Retinal pigment epithelial cell (primary cell): Measurements from ENCODE around the gene CH25H.
A peak's percentile ranks its signal among the peaks of the same experiment; 100 is the strongest.

Experiments used
- DNase-seq: peaks from one replicate; pipeline ENCODE4 v3.0.0-alpha.2; 2010; ENCODE audit warnings: low read depth
- H3K4me3 ChIP-seq: 2 replicates; pipeline ENCODE4 v1.5.1; 2011; ENCODE audit warnings: mild to moderate bottlenecking, low read length, control low read depth, moderate library complexity
- TF ChIP-seq, protein P1 (sequence below): conservative IDR thresholded peaks from 2 replicates; pipeline ENCODE4 v1.5.1; 2011; ENCODE audit warnings: low read depth, low read length, control low read depth, inconsistent platforms

Gene CH25H

DNA sequence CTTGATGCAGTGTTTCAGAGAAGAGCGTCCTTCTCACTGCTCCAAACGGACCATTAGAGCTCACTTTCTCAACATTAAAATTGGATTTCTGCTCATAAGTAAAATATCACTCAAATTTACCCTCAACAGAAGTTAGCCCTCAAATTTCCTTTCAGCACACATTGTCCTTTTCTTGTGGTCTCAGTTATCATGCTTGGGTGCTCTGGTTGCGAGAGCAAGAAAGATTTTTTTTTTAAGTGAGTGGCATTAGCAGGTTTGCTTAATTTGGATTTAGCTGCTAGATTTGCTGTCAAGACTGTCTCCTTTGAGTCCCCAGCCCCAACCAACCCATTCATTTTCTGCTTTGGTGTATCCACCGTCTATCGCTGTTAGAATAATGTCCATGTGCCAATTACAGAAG is 2.6 kb upstream of the CH25H start:
- H3K4me3 ChIP-seq = no peak overlapping the region
- DNase-seq = no peak
- TF ChIP-seq, protein P1, sequence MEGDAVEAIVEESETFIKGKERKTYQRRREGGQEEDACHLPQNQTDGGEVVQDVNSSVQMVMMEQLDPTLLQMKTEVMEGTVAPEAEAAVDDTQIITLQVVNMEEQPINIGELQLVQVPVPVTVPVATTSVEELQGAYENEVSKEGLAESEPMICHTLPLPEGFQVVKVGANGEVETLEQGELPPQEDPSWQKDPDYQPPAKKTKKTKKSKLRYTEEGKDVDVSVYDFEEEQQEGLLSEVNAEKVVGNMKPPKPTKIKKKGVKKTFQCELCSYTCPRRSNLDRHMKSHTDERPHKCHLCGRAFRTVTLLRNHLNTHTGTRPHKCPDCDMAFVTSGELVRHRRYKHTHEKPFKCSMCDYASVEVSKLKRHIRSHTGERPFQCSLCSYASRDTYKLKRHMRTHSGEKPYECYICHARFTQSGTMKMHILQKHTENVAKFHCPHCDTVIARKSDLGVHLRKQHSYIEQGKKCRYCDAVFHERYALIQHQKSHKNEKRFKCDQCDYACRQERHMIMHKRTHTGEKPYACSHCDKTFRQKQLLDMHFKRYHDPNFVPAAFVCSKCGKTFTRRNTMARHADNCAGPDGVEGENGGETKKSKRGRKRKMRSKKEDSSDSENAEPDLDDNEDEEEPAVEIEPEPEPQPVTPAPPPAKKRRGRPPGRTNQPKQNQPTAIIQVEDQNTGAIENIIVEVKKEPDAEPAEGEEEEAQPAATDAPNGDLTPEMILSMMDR = no peak

DNA sequence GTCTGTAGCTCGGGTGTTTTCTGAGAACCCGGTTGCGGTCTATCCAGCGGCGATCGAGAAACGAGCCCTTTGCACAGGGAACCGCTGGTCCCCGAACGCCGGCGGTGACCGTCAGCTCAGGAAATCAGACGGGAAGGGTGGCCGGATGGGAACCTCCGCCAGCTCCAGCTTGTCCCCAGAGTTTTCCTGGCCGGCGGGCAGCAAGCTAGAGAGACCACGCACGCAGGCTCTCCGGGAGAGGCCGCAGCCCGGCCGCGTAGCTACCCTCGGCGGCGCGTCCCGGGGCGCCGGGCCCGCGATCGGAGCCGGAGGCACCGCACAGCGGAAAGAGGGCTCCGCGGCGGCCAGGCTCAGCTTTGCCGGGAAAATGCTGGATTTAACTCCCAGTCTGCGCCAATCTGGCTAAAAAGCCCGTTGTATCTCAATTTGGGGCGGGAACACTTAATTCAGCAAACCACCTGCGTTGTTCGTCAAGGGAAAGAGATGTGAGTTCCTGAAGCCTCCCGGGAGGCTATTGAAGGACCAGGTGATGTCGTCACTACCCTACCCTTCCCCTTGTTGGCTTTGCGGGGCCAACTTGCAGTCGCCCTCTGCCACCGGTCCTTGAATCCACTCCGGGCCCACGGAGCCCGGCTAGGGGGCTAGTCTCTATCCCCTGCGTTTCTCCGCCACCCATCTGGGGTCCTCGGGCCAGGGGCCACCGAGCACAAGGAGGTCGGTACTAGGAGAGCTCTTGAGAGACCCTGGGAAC is 859 bp upstream of the CH25H start:
- DNase-seq = no peak
- H3K4me3 ChIP-seq = peak overlapping the region; percentile 47
- TF ChIP-seq, protein P1 = no peak

DNA sequence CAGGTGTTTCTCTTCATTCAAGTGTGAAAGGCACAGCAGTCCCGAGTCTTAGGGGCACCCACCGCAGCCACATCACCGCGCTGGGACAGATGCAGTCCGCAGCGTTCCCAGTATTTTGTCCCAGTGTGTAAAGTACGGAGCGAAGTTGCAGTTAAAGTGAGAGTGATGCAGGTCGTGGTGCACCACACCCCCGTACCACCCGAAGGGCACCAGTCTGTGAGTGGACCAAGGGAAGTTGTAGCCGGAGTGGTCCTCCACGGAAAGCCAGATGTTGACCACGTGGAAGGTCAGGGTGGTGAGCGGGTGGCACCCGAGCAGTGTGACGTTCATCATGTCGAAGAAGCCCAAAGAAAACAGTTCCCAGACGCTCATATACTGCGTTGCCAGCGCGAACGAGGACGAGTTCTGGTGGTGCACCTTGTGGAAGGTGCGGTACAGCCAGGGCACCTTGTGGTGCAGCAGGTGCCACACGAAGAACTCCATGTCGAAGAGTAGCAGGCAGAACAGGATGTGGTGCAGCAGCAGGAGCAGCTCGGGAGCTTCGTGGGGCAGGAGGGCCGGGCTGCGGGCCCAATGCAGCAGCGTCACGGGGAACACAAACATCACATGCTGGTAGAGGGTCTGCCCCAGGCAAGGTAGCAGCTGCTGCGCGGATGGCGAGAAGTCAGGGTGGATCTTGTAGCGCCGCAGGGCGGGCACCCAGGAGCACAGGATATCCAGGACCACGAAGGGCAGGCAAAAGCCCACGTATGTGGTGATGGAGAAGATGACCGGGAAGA is 526 bp downstream of the CH25H start:
- DNase-seq = no peak
- peak overlapping the region; percentile 47 for H3K4me3 ChIP-seq
- TF ChIP-seq, protein P1 = no peak

DNA sequence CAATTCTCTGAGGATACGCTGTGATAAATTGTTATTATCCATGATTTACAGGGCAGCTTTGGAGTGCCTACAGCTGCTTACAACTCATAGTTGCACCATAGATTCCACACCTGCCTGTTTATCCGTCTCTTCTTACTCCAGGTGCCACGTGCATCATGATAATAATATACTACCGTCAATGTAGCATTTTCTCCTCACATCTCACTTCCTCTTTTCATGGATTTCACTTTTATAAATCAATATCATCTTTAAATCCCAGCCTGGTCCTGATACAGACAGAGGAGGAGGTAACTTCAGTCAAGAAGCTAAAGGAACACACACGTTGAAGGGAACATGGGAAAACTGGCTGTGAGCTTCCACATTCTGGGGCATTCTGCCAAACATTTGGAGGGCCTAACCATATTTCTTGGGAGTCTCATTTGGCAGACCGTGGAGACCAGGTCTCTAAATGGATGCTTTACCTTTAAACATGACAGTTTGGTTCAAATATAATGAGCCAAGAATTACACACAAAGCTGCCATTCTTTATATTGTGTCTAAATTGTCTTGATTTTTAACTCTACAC is 2.4 kb downstream of the CH25H start:
- no peak overlapping the region for H3K4me3 ChIP-seq
- TF ChIP-seq, protein P1 = no peak
- DNase-seq = no peak

DNA sequence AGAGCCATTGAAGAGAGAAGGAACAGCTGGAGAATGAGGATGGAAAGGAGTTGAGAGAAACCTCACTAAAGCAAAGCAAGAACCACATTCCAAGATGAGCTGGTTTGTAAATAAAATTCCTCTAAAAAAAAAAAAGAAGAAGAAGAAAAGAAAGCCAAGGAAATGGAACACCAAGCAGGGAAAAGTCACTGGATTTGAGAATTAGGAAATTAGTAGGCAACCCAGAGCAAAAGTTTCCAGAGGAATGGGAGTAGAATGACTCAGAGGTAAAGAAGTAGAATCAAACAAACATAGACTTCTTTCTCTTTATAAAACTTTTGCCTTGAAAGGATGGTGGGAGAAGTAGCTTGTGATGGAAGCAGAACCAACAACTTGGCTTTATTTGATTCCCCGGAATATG is 3.9 kb downstream of the CH25H start:
- no peak overlapping the region for H3K4me3 ChIP-seq
- TF ChIP-seq, protein P1 = no peak
- no peak for DNase-seq

DNA sequence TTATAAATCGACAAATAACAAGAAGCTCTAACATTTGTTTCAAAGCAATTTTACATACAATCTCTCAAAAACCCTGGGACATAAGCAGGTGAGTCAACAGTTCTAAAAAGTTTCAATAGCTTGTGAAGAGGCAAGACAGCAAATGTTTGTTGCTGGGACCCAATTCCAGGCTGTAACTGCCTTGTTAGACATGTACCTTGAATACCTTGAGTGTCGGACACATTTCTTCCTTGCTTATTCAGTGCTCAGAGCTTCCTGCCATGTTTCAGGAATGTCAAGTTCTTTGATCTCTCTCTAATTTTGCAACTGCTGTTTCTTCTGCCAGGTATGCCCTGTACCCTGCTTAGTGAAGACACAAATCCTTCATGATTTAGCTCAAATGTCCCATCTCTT is 5.1 kb downstream of the CH25H start:
- TF ChIP-seq, protein P1 = no peak
- H3K4me3 ChIP-seq = no peak overlapping the region
- DNase-seq = no peak
